Caco-2 (cell line): ENCODE data around the gene BORCS6. TPM values are rescaled to one million over a fixed set of nuclear protein-coding genes. Genes with fewer than 3 reads are reported as not detected.

Experiments
- Bru-seq: library from RNA; stranded (reverse); fragments of 400-500 nt; gene quantifications from one replicate; lab custom pipeline; 2021; lab: Mats Ljungman, UMichigan
- BruChase-seq, 2 experiments: library from RNA; stranded (reverse); fragments of 400-500 nt; gene quantifications; one replicate each; lab custom pipeline; 2021; lab: Mats Ljungman, UMichigan
- BruUV-seq: library from RNA; stranded (reverse); fragments of 400-500 nt; replicated peaks from 2 replicates; lab custom pipeline; 2021; lab: Mats Ljungman, UMichigan
- CTCF ChIA-PET: fragments of 300-600 bp; sonication (Branson Sonifier 250); formaldehyde crosslinking; loops from one replicate; lab custom pipeline; 2022; ENCODE audit warnings: antibody characterized with exemption; lab: Charles Lee
- POLR2A ChIA-PET: fragments of 300-600 bp; sonication (Branson Sonifier 250); formaldehyde crosslinking; loops from one replicate; lab custom pipeline; 2022; ENCODE audit warnings: antibody characterized with exemption; lab: Charles Lee
- DNase-seq, 2 experiments: peaks; one replicate each; pipeline versions ENCODE4 v3.0.0 to v3.0.0-alpha.2; 2020 to 2022
- H3K27me3 ChIP-seq: replicated peaks from 2 replicates; pipeline ENCODE4 v1.6.0; 2011; ENCODE audit warnings: low read length; ENCODE audit not compliant: control insufficient read depth, insufficient read depth
- H3K36me3 ChIP-seq: 2 replicates; pipeline ENCODE4 v1.5.1; 2011; ENCODE audit warnings: low read length; ENCODE audit not compliant: control insufficient read depth, insufficient read depth
- H3K4me1 ChIP-seq: fragments of 250-450 bp; sonication (Bioruptor Pico); 2 replicates; pipeline ENCODE4 v1.5.1; 2020; ENCODE audit warnings: mild to moderate bottlenecking
- H3K4me3 ChIP-seq: 2 replicates; pipeline ENCODE4 v1.5.1; 2011; ENCODE audit warnings: low read depth, mild to moderate bottlenecking, control low read depth, low read length
- H3K9me3 ChIP-seq: fragments of 250-450 bp; sonication (Bioruptor Pico); 2 replicates; pipeline ENCODE4 v1.5.1; 2020; ENCODE audit warnings: mild to moderate bottlenecking, moderate library complexity
- H3K27ac Mint-ChIP-seq: one replicate; pipeline ENCODE4 v1.8.0; 2022; ENCODE audit warnings: mixed read lengths; ENCODE audit not compliant: unreplicated experiment
- H3K27me3 Mint-ChIP-seq: one replicate; pipeline ENCODE4 v1.8.0; 2022; ENCODE audit warnings: mixed read lengths; ENCODE audit not compliant: insufficient read depth, unreplicated experiment
- H3K36me3 Mint-ChIP-seq: one replicate; pipeline ENCODE4 v1.8.0; 2022; ENCODE audit warnings: mild to moderate bottlenecking, mixed read lengths; ENCODE audit not compliant: insufficient read depth, unreplicated experiment
- H3K4me1 Mint-ChIP-seq: one replicate; pipeline ENCODE4 v1.8.0; 2022; ENCODE audit warnings: low read depth, mixed read lengths; ENCODE audit not compliant: unreplicated experiment
- H3K4me3 Mint-ChIP-seq: one replicate; pipeline ENCODE4 v1.8.0; 2022; ENCODE audit warnings: mild to moderate bottlenecking, moderate library complexity, mixed read lengths; ENCODE audit not compliant: unreplicated experiment
- H3K9me3 Mint-ChIP-seq: one replicate; pipeline ENCODE4 v1.8.0; 2022; ENCODE audit warnings: mixed read lengths; ENCODE audit not compliant: unreplicated experiment
- CTCF ChIP-seq, 2 experiments: fragments of 200-600 bp in 1 of 2; IDR thresholded peaks; 1 replicate in 1 of 2; 2 replicates in 1 of 2; pipeline versions ENCODE4 v1.5.1 to v1.8.0; 2011 to 2022; ENCODE audit warnings: antibody characterized with exemption in 1 of 2, control low read depth in 1 of 2, inconsistent platforms in 1 of 2, low read depth in 1 of 2, low read length in 1 of 2, mild to moderate bottlenecking in 1 of 2, moderate library complexity in 1 of 2; ENCODE audit not compliant: insufficient read depth in 1 of 2, severe bottlenecking in 1 of 2, unreplicated experiment in 1 of 2
- intact Hi-C: fragments of 100-400 bp; cut with micrococcal nuclease; formaldehyde crosslinking; loops from one replicate; pipeline ENCODE4 v1.10.0; 2022; ENCODE audit not compliant: unreplicated experiment
- long read RNA-seq: library from polyadenylated mRNA; stranded (forward); transcript quantifications from one replicate; pipeline ENCODE4 v2.0.0, GENCODE V29; 2022
- total RNA-seq: library from RNA; stranded (reverse); gene quantifications from 2 replicates; pipeline ENCODE4 v1.2.3, GENCODE V29; 2022

Gene BORCS6
- 4.2 and 4.7 TPM in 2 replicates for total RNA-seq
- percentile 36 among the genes with signal in this experiment for Bru-seq, nascent RNA
- BruChase-seq, experiment 1, labeled RNA remaining after a 2-hour chase = percentile 50 among the genes with signal in this experiment
- BruChase-seq, experiment 2, labeled RNA remaining after a 6-hour chase = percentile 41 among the genes with signal in this experiment
- long read RNA-seq, transcript BORCS6-201 (1 exons, 2,575 nt) = major isoform, 20 of 20 reads
- long read RNA-seq, partial matches to known transcripts = 0 of 20 reads
- long read RNA-seq, other reads (novel, unspliced or antisense) = 0 of 20 reads

GRCh38 chr17:8189711-8190477, at the start of gene BORCS6:
Gene BORCS6 (minus strand): TSS chr17:8190180. CDS start chr17:8190140, 40 bp downstream.
- intact Hi-C loops = no loop called here
- no peaks in the 10 kb centered on the region for H3K36me3 Mint-ChIP-seq

GRCh38 chr17:8237886-8238285, 47.9 kb upstream of the BORCS6 start:
- intact Hi-C loops = no loop called here
- Histone ChIP-seq H3K9me3 (no peaks in the 10 kb centered on the region), H3K36me3 (no peaks in the 10 kb centered on the region), H3K4me1 (no peaks in the 10 kb centered on the region), H3K4me3 (no peak overlapping the region), H3K27me3 (no peaks in the 10 kb centered on the region)
- TF ChIP-seq CTCF (IDR thresholded peaks at IDR 0.05; ENCODE audit: insufficient read depth in 1 of 2, low read depth in 1 of 2, low read length in 1 of 2, severe bottlenecking in 1 of 2, unreplicated experiment in 1 of 2) = no peak
- no peak overlapping the region for H3K27ac Mint-ChIP-seq
- ChIA-PET CTCF (no interaction called here), POLR2A (no interaction called here)
- no peak overlapping the region for H3K4me3 Mint-ChIP-seq
- no peak for DNase-seq
- H3K9me3 Mint-ChIP-seq = no peaks in the 10 kb centered on the region
- no peaks in the 10 kb centered on the region for H3K4me1 Mint-ChIP-seq
- H3K36me3 Mint-ChIP-seq = no peaks in the 10 kb centered on the region
- BruUV-seq = no TSS peak
- no peaks in the 10 kb centered on the region for H3K27me3 Mint-ChIP-seq

More at GRCh38 chr17:8189711-8190477, at the start of gene BORCS6:
- DNase-seq = peak; percentile 89 to 95
- ChIA-PET POLR2A (interaction anchor here (0.5 to 1.1 kb wide), 8 partner anchors 9 to 469 kb away, joined by 3 to 17 read pairs (median 5); partner anchors contain the start of genes AURKB and SLC25A35), CTCF (interaction anchor here (0.7 to 1.0 kb wide), 3 partner anchors 13 to 31 kb away, joined by 3 to 4 read pairs (median 4); partner anchors contain the start of gene AURKB)
- Mint-ChIP-seq H3K9me3 (no peaks in the 10 kb centered on the region), H3K4me3 (no peak within 1 kb of the TSS), H3K4me1 (no peaks in the 10 kb centered on the region), H3K27me3 (no peaks in the 10 kb centered on the region), H3K27ac (peak within 1 kb of the TSS; percentile 63)
- TSS peak; percentile 67 for BruUV-seq
- no peaks in the 10 kb centered on the region for H3K9me3 ChIP-seq
- H3K4me3 ChIP-seq = peak within 1 kb of the TSS; percentile 66
- peaks cover 13% of the 10 kb centered on the region for H3K4me1 ChIP-seq
- no peaks in the 10 kb centered on the region for H3K27me3 ChIP-seq
- TF ChIP-seq CTCF (IDR thresholded peaks at IDR 0.05; ENCODE audit: insufficient read depth in 1 of 2, low read depth in 1 of 2, low read length in 1 of 2, severe bottlenecking in 1 of 2, unreplicated experiment in 1 of 2) = no peak
- no peaks in the 10 kb centered on the region for H3K36me3 ChIP-seq

GRCh38 chr17:8237175-8237574, 47.2 kb upstream of the BORCS6 start:
- H3K27ac Mint-ChIP-seq = no peak overlapping the region
- Histone ChIP-seq H3K9me3 (no peaks in the 10 kb centered on the region), H3K36me3 (no peaks in the 10 kb centered on the region), H3K4me3 (no peak overlapping the region), H3K27me3 (no peaks in the 10 kb centered on the region), H3K4me1 (no peaks in the 10 kb centered on the region)
- no peaks in the 10 kb centered on the region for H3K36me3 Mint-ChIP-seq
- peak; percentile 28 to 51 for DNase-seq
- no TSS peak for BruUV-seq
- POLR2A ChIA-PET = interaction anchor here (0.7 kb wide), 1 partner anchor 14 kb away, joined by 6 read pairs; no protein-coding TSS in a partner anchor
- no peaks in the 10 kb centered on the region for H3K4me1 Mint-ChIP-seq
- no peak overlapping the region for H3K4me3 Mint-ChIP-seq
- TF ChIP-seq CTCF (IDR thresholded peaks at IDR 0.05; ENCODE audit: insufficient read depth in 1 of 2, low read depth in 1 of 2, low read length in 1 of 2, severe bottlenecking in 1 of 2, unreplicated experiment in 1 of 2) = no peak
- intact Hi-C loops = no loop called here
- no peaks in the 10 kb centered on the region for H3K27me3 Mint-ChIP-seq
- CTCF ChIA-PET = no interaction called here
- no peaks in the 10 kb centered on the region for H3K9me3 Mint-ChIP-seq
